ENCODE data around the gene PLCB1. TPM values are rescaled to one million over a fixed set of nuclear protein-coding genes. Genes with fewer than 3 reads are reported as not detected.
"Not testable (repeated sequence)": the region's sequence is repeated elsewhere in the genome, so short reads cannot be mapped to it uniquely, and the experiment has no call there.

Gene PLCB1
- polyA plus RNA-seq, 1 experiment = 13.5 TPM

GRCh38 chr20:8811801-8812594 is 679.9 kb downstream of the PLCB1 start:
- no peaks in the 10 kb centered on the region for H3K36me3 ChIP-seq (ENCODE audit: control insufficient read depth, insufficient read depth, low read length)
- ChIA-PET CTCF (interaction anchor here (0.6 to 1.3 kb wide), 3 partner anchors 10 to 1615 kb away, joined by 3 read pairs; no protein-coding TSS in a partner anchor), POLR2A (interaction anchor here (0.6 kb wide), 1 partner anchor 525 kb away, joined by 3 read pairs; no protein-coding TSS in a partner anchor)
- TF ChIP-seq CTCF (IDR thresholded peaks at IDR 0.05; ENCODE audit: insufficient read depth, low read depth, low read length) = no peak
- no peak overlapping the region for H3K4me3 ChIP-seq (ENCODE audit: low read depth, low read length)
- H3K27me3 ChIP-seq (ENCODE audit: control insufficient read depth, insufficient read depth, low read length) = no peaks in the 10 kb centered on the region
- DNase-seq (ENCODE audit: low read depth) = no peak

- Histone ChIP-seq H3K27me3 (ENCODE audit: control insufficient read depth, insufficient read depth, low read length) (no peaks in the 10 kb centered on the region), H3K4me3 (ENCODE audit: low read depth, low read length) (no peak overlapping the region), H3K36me3 (ENCODE audit: control insufficient read depth, insufficient read depth, low read length) (no peaks in the 10 kb centered on the region)
- CTCF ChIA-PET = interaction anchor here (0.6 to 1.3 kb wide), 2 partner anchors 11 to 1614 kb away, joined by 3 read pairs; no protein-coding TSS in a partner anchor
- no peak for TF ChIP-seq CTCF (IDR thresholded peaks at IDR 0.05; ENCODE audit: insufficient read depth, low read depth, low read length)
- POLR2A ChIA-PET = no interaction called here
- no peak for DNase-seq (ENCODE audit: low read depth)
Observed at GRCh38 chr20:8812817-8813216, 680.8 kb downstream of the PLCB1 start.

GRCh38 chr20:8815208-8815607 is 683.1 kb downstream of the PLCB1 start:
- Histone ChIP-seq H3K4me3 (ENCODE audit: low read depth, low read length) (no peak overlapping the region), H3K27me3 (ENCODE audit: control insufficient read depth, insufficient read depth, low read length) (no peaks in the 10 kb centered on the region)

GRCh38 chr20:8829256-8829655 is 697.2 kb downstream of the PLCB1 start:
- no peak for DNase-seq (ENCODE audit: low read depth)
- H3K27me3 ChIP-seq (ENCODE audit: control insufficient read depth, insufficient read depth, low read length) = no peaks in the 10 kb centered on the region
- TF ChIP-seq CTCF (IDR thresholded peaks at IDR 0.05; ENCODE audit: insufficient read depth, low read depth, low read length) = no peak
- no peak overlapping the region for H3K4me3 ChIP-seq (ENCODE audit: low read depth, low read length)
- POLR2A ChIA-PET = no interaction called here
- CTCF ChIA-PET = interaction anchor here (0.9 to 1.3 kb wide), 2 partner anchors 12 to 24 kb away, joined by 3 to 4 read pairs; no protein-coding TSS in a partner anchor
- no peaks in the 10 kb centered on the region for H3K36me3 ChIP-seq (ENCODE audit: control insufficient read depth, insufficient read depth, low read length)

More at GRCh38 chr20:8815208-8815607, 683.1 kb downstream of the PLCB1 start:
- DNase-seq (ENCODE audit: low read depth) = no peak
- no peak for TF ChIP-seq CTCF (IDR thresholded peaks at IDR 0.05; ENCODE audit: insufficient read depth, low read depth, low read length)
- no peaks in the 10 kb centered on the region for H3K36me3 ChIP-seq (ENCODE audit: control insufficient read depth, insufficient read depth, low read length)
- CTCF ChIA-PET = no interaction called here
- POLR2A ChIA-PET = no interaction called here

GRCh38 chr20:8834294-8834693 is 702.2 kb downstream of the PLCB1 start:
- POLR2A ChIA-PET; CTCF ChIA-PET; DNase-seq (ENCODE audit: low read depth); H3K4me3 ChIP-seq (ENCODE audit: low read depth, low read length); H3K36me3 ChIP-seq (ENCODE audit: control insufficient read depth, insufficient read depth, low read length); H3K27me3 ChIP-seq (ENCODE audit: control insufficient read depth, insufficient read depth, low read length): not testable (repeated sequence)

Data from BJ (cell line).